Measurements from ENCODE around the gene RNF215. TPM values are rescaled to one million over a fixed set of nuclear protein-coding genes. Genes with fewer than 3 reads are reported as not detected.

The RNF215 gene
- total and polyA plus RNA-seq, 10 of the 15 experiments (the other 5 are each of a cell fraction or from before 2014, with no cell fraction given): 0.31 to 7.6 (median 3.0) TPM; not detected in 1

DNA sequence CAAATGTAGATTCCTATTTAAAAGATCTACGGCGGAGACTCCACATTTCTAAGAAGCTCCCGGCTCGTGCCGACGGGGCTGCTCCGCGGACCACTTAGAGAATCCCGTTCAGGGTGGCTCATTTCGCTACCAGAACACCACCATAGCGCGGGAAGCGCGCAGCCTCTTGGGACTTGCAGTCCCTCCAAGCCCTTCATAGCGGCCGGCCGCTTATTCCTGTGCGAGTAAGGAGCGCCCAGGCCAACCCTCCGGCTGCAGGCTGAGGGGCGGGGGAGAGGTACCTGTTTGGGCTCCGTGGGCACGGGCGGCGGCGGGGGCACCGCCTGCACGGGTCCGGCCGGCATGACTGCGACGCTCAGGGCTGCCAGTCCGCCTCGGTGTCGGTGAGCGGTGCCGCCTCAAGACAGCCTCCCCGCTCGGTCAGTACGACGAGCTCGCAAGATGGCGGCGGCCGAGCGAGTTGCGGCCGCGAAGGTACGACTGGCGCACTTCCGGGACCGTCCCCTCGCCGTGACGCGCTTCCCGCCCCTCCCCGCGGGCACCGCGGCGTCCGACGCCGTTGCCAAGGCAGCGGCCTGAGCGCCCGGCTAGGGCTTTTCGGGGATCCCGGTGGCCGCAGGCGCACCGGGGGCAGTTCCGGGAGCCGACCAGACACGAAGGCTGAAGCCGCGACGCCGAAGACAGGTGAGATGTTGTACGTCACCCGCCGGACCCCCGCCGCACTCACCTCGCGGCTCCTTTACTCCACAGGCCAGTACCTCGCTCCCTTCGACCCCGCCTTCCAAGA lies 30.6 kb downstream of the RNF215 start, which contains the start of the genes CCDC157 and SF3A1 (continued):
- TF ChIP-seq, protein P1, sequence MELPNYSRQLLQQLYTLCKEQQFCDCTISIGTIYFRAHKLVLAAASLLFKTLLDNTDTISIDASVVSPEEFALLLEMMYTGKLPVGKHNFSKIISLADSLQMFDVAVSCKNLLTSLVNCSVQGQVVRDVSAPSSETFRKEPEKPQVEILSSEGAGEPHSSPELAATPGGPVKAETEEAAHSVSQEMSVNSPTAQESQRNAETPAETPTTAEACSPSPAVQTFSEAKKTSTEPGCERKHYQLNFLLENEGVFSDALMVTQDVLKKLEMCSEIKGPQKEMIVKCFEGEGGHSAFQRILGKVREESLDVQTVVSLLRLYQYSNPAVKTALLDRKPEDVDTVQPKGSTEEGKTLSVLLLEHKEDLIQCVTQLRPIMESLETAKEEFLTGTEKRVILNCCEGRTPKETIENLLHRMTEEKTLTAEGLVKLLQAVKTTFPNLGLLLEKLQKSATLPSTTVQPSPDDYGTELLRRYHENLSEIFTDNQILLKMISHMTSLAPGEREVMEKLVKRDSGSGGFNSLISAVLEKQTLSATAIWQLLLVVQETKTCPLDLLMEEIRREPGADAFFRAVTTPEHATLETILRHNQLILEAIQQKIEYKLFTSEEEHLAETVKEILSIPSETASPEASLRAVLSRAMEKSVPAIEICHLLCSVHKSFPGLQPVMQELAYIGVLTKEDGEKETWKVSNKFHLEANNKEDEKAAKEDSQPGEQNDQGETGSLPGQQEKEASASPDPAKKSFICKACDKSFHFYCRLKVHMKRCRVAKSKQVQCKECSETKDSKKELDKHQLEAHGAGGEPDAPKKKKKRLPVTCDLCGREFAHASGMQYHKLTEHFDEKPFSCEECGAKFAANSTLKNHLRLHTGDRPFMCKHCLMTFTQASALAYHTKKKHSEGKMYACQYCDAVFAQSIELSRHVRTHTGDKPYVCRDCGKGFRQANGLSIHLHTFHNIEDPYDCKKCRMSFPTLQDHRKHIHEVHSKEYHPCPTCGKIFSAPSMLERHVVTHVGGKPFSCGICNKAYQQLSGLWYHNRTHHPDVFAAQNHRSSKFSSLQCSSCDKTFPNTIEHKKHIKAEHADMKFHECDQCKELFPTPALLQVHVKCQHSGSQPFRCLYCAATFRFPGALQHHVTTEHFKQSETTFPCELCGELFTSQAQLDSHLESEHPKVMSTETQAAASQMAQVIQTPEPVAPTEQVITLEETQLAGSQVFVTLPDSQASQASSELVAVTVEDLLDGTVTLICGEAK (IDR thresholded peaks at IDR 0.05; ENCODE audit: borderline replicate concordance): peak; percentile 84
- TF ChIP-seq KDM1A (IDR thresholded peaks at IDR 0.05; ENCODE audit: borderline replicate concordance): no peak
- TF ChIP-seq, protein P2, sequence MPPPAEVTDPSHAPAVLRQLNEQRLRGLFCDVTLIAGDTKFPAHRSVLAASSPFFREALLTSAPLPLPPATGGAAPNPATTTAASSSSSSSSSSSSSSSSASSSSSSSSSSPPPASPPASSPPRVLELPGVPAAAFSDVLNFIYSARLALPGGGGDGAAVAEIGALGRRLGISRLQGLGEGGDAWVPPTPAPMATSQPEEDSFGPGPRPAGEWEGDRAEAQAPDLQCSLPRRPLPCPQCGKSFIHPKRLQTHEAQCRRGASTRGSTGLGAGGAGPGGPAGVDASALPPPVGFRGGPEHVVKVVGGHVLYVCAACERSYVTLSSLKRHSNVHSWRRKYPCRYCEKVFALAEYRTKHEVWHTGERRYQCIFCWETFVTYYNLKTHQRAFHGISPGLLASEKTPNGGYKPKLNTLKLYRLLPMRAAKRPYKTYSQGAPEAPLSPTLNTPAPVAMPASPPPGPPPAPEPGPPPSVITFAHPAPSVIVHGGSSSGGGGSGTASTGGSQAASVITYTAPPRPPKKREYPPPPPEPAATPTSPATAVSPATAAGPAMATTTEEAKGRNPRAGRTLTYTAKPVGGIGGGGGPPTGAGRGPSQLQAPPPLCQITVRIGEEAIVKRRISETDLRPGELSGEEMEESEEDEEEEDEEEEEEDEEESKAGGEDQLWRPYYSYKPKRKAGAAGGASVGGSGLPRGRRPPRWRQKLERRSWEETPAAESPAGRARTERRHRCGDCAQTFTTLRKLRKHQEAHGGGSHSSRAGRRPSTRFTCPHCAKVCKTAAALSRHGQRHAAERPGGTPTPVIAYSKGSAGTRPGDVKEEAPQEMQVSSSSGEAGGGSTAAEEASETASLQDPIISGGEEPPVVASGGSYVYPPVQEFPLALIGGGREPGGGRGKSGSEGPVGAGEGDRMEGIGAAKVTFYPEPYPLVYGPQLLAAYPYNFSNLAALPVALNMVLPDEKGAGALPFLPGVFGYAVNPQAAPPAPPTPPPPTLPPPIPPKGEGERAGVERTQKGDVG (CRISPR knock-in tag; IDR thresholded peaks at IDR 0.05): no peak
- TF ChIP-seq LARP7 (IDR thresholded peaks at IDR 0.05): peak; percentile 97
- TF ChIP-seq, protein P3, sequence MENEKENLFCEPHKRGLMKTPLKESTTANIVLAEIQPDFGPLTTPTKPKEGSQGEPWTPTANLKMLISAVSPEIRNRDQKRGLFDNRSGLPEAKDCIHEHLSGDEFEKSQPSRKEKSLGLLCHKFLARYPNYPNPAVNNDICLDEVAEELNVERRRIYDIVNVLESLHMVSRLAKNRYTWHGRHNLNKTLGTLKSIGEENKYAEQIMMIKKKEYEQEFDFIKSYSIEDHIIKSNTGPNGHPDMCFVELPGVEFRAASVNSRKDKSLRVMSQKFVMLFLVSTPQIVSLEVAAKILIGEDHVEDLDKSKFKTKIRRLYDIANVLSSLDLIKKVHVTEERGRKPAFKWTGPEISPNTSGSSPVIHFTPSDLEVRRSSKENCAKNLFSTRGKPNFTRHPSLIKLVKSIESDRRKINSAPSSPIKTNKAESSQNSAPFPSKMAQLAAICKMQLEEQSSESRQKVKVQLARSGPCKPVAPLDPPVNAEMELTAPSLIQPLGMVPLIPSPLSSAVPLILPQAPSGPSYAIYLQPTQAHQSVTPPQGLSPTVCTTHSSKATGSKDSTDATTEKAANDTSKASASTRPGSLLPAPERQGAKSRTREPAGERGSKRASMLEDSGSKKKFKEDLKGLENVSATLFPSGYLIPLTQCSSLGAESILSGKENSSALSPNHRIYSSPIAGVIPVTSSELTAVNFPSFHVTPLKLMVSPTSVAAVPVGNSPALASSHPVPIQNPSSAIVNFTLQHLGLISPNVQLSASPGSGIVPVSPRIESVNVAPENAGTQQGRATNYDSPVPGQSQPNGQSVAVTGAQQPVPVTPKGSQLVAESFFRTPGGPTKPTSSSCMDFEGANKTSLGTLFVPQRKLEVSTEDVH (IDR thresholded peaks at IDR 0.05; ENCODE audit: low read depth, partially characterized antibody): no peak
- TF ChIP-seq, protein P4, sequence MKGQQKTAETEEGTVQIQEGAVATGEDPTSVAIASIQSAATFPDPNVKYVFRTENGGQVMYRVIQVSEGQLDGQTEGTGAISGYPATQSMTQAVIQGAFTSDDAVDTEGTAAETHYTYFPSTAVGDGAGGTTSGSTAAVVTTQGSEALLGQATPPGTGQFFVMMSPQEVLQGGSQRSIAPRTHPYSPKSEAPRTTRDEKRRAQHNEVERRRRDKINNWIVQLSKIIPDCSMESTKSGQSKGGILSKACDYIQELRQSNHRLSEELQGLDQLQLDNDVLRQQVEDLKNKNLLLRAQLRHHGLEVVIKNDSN (IDR thresholded peaks at IDR 0.05; ENCODE audit: borderline replicate concordance, extremely low read length, insufficient read depth, low read depth, low read length): no peak
- TF ChIP-seq ZNF207 (IDR thresholded peaks at IDR 0.05; ENCODE audit: borderline replicate concordance): 0 out of 2 replicates have a peak, but pooled peaks have one; percentile 26
- peak; percentile 88 for TF ChIP-seq GATAD2B (conservative IDR thresholded peaks at IDR 0.05; ENCODE audit: low read depth)
- no peak for TF ChIP-seq SMC3 (IDR thresholded peaks at IDR 0.05; ENCODE audit: borderline replicate concordance, low read length)
- peak; percentile 89; the same call in 1 of the 2 replicates for TF ChIP-seq PML (IDR thresholded peaks at IDR 0.05; ENCODE audit: low read length)
- TF ChIP-seq HDAC2 (IDR thresholded peaks at IDR 0.05): no peak
- TF ChIP-seq IKZF1 (conservative IDR thresholded peaks at IDR 0.05): peak; percentile 91
- TF ChIP-seq, protein P5, sequence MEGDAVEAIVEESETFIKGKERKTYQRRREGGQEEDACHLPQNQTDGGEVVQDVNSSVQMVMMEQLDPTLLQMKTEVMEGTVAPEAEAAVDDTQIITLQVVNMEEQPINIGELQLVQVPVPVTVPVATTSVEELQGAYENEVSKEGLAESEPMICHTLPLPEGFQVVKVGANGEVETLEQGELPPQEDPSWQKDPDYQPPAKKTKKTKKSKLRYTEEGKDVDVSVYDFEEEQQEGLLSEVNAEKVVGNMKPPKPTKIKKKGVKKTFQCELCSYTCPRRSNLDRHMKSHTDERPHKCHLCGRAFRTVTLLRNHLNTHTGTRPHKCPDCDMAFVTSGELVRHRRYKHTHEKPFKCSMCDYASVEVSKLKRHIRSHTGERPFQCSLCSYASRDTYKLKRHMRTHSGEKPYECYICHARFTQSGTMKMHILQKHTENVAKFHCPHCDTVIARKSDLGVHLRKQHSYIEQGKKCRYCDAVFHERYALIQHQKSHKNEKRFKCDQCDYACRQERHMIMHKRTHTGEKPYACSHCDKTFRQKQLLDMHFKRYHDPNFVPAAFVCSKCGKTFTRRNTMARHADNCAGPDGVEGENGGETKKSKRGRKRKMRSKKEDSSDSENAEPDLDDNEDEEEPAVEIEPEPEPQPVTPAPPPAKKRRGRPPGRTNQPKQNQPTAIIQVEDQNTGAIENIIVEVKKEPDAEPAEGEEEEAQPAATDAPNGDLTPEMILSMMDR (IDR thresholded peaks at IDR 0.05 in 2 of 3, conservative IDR thresholded peaks at IDR 0.05 in 1 of 3; ENCODE audit: control insufficient read depth in 2 of 3, extremely low read depth in 1 of 3, insufficient read depth in 1 of 3, low read depth in 3 of 3, low read length in 3 of 3): no peak
- TF ChIP-seq BRCA1 (IDR thresholded peaks at IDR 0.05; ENCODE audit: low read depth, low read length): no peak
- TF ChIP-seq HDAC6 (IDR thresholded peaks at IDR 0.05; ENCODE audit: unreplicated experiment): peak; percentile 57

All from GM12878 (cell line).